ENCODE data around the gene GPC6.

GRCh38 chr13:93416736-93417355 is 190.2 kb downstream of the GPC6 start:
- TF ChIP-seq, protein P1, sequence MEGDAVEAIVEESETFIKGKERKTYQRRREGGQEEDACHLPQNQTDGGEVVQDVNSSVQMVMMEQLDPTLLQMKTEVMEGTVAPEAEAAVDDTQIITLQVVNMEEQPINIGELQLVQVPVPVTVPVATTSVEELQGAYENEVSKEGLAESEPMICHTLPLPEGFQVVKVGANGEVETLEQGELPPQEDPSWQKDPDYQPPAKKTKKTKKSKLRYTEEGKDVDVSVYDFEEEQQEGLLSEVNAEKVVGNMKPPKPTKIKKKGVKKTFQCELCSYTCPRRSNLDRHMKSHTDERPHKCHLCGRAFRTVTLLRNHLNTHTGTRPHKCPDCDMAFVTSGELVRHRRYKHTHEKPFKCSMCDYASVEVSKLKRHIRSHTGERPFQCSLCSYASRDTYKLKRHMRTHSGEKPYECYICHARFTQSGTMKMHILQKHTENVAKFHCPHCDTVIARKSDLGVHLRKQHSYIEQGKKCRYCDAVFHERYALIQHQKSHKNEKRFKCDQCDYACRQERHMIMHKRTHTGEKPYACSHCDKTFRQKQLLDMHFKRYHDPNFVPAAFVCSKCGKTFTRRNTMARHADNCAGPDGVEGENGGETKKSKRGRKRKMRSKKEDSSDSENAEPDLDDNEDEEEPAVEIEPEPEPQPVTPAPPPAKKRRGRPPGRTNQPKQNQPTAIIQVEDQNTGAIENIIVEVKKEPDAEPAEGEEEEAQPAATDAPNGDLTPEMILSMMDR (optimal IDR thresholded peaks at IDR 0.05 in 1 of 3, IDR thresholded peaks at IDR 0.05 in 1 of 3, conservative IDR thresholded peaks at IDR 0.05 in 1 of 3; ENCODE audit: extremely low read depth in 1 of 3, insufficient read depth in 2 of 3, low read length in 3 of 3): no peak
- no peak for TF ChIP-seq EZH2 (IDR thresholded peaks at IDR 0.05; ENCODE audit: low read length)

Measured in keratinocyte (primary cell).